IMR-90 (cell line): ENCODE measurements around the gene TCERG1L. TPM values are rescaled to one million over a fixed set of nuclear protein-coding genes. Genes with fewer than 3 reads are reported as not detected.

Experiments used
- ATAC-seq: fragments of 200-7000 bp; cut with Tn5 transposase; 2 replicates; pipeline ENCODE4 v1.9.1; 2020; ENCODE audit warnings: low read depth, mild to moderate bottlenecking, moderate library complexity
- BruUV-seq: library from RNA; stranded (reverse); fragments of 400-500 nt; replicated peaks from 2 replicates; lab custom pipeline; 2021; lab: Mats Ljungman, UMichigan
- CTCF ChIA-PET: fragments of 300-600 bp; formaldehyde crosslinking; extraction: SDS; loops from one replicate; lab custom pipeline; 2021; ENCODE audit warnings: antibody characterized with exemption; lab: Yijun Ruan, JAX
- POLR2A ChIA-PET: fragments of 300-600 bp; sonication (Branson Sonifier 250); formaldehyde crosslinking; loops from one replicate; lab custom pipeline; 2022; ENCODE audit warnings: antibody characterized with exemption; ENCODE audit not compliant: unreplicated experiment; lab: Charles Lee
- DNase-seq: peaks from one replicate; pipeline ENCODE4 v3.0.0; 2013
- H2AFZ ChIP-seq: replicated peaks from 2 replicates; pipeline ENCODE3; 2013; ENCODE audit warnings: low read length, mild to moderate bottlenecking; ENCODE audit not compliant: poor library complexity
- H2AK5ac ChIP-seq: 2 replicates; pipeline ENCODE4 v1.6.1; 2013; ENCODE audit warnings: low read depth, low read length, inconsistent platforms
- H2AK9ac ChIP-seq: replicated peaks from 2 replicates; pipeline ENCODE3; 2013; ENCODE audit warnings: mild to moderate bottlenecking, low read depth, low read length, moderate library complexity; ENCODE audit not compliant: poor library complexity
- H2BK120ac ChIP-seq: 2 replicates; pipeline ENCODE4 v1.6.1; 2013; ENCODE audit warnings: low read depth, low read length, inconsistent platforms
- H2BK15ac ChIP-seq: 3 replicates; pipeline ENCODE4 v1.6.1; 2013; ENCODE audit warnings: low read depth, low read length, inconsistent platforms
- H2BK20ac ChIP-seq: 2 replicates; pipeline ENCODE4 v1.6.1; 2013; ENCODE audit warnings: low read depth, mild to moderate bottlenecking, inconsistent platforms, low read length, moderate library complexity
- H2BK5ac ChIP-seq: 2 replicates; pipeline ENCODE4 v1.6.1; 2013; ENCODE audit warnings: mild to moderate bottlenecking, low read depth, low read length, inconsistent platforms; ENCODE audit not compliant: poor library complexity, severe bottlenecking
- H3K14ac ChIP-seq: replicated peaks from 2 replicates; pipeline ENCODE4 v1.6.1; 2013; ENCODE audit warnings: low read depth, low read length, inconsistent platforms
- H3K18ac ChIP-seq: 2 replicates; pipeline ENCODE4 v1.6.1; 2013; ENCODE audit warnings: low read depth, low read length, control low read depth
- H3K23ac ChIP-seq: 2 replicates; pipeline ENCODE4 v1.6.1; 2013; ENCODE audit warnings: low read depth, low read length, inconsistent platforms
- H3K27ac ChIP-seq: 2 replicates; pipeline ENCODE4 v1.5.1; 2013; ENCODE audit warnings: mild to moderate bottlenecking, control low read depth, low read length; ENCODE audit not compliant: insufficient read depth
- H3K27me3 ChIP-seq: 2 replicates; pipeline ENCODE4 v1.6.1; 2013; ENCODE audit warnings: low read length; ENCODE audit not compliant: control insufficient read depth, insufficient read depth
- H3K36me3 ChIP-seq: 2 replicates; pipeline ENCODE4 v1.6.1; 2013; ENCODE audit warnings: low read length, mixed read lengths; ENCODE audit not compliant: control insufficient read depth, insufficient read depth
- H3K4ac ChIP-seq: 2 replicates; pipeline ENCODE4 v1.6.1; 2013; ENCODE audit warnings: low read depth, low read length, inconsistent platforms
- H3K4me1 ChIP-seq: 2 replicates; pipeline ENCODE4 v1.6.1; 2013; ENCODE audit warnings: low read length, mixed read lengths; ENCODE audit not compliant: control insufficient read depth, insufficient read depth
- H3K4me2 ChIP-seq: 2 replicates; pipeline ENCODE4 v1.6.1; 2013; ENCODE audit warnings: low read depth, mild to moderate bottlenecking, control low read depth, low read length, moderate library complexity
- H3K4me3 ChIP-seq: 2 replicates; pipeline ENCODE4 v1.5.1; 2013; ENCODE audit warnings: low read depth, mild to moderate bottlenecking, control low read depth, low read length, moderate library complexity; ENCODE audit not compliant: insufficient read depth
- H3K56ac ChIP-seq: 2 replicates; pipeline ENCODE4 v1.6.1; 2013; ENCODE audit warnings: low read length, inconsistent platforms; ENCODE audit not compliant: insufficient read depth; ENCODE audit errors: extremely low read depth
- H3K79me1 ChIP-seq, 2 experiments: 2 replicates each; pipeline ENCODE4 v1.6.1; 2013; ENCODE audit warnings: low read length in 2 of 2, inconsistent platforms in 1 of 2, low read depth in 1 of 2
- H3K9ac ChIP-seq: 2 replicates; pipeline ENCODE4 v1.6.1; 2013; ENCODE audit warnings: low read depth, low read length, control low read depth
- H3K9me1 ChIP-seq: 2 replicates; pipeline ENCODE4 v1.6.1; 2013; ENCODE audit warnings: low read length, inconsistent platforms; ENCODE audit not compliant: insufficient read depth
- H3K9me3 ChIP-seq: 2 replicates; pipeline ENCODE4 v1.6.1; 2013; ENCODE audit warnings: low read length; ENCODE audit not compliant: control insufficient read depth, insufficient read depth
- H4K20me1 ChIP-seq: 2 replicates; pipeline ENCODE4 v1.6.1; 2013; ENCODE audit warnings: low read length, inconsistent platforms; ENCODE audit not compliant: insufficient read depth
- H4K5ac ChIP-seq: 2 replicates; pipeline ENCODE4 v1.6.1; 2013; ENCODE audit warnings: mild to moderate bottlenecking, low read depth, low read length, control low read depth
- H4K8ac ChIP-seq, 2 experiments: 2 replicates each; pipeline ENCODE4 v1.6.1; 2013; ENCODE audit warnings: low read depth in 2 of 2, low read length in 2 of 2, control low read depth in 1 of 2, inconsistent platforms in 1 of 2
- H4K91ac ChIP-seq: 2 replicates; pipeline ENCODE4 v1.6.1; 2013; ENCODE audit warnings: low read depth, low read length, inconsistent platforms; ENCODE audit not compliant: insufficient read depth
- BHLHE40 ChIP-seq: fragments of 150-350 bp; IDR thresholded peaks from 2 replicates; pipeline ENCODE4 v1.6.1; 2016; ENCODE audit warnings: mild to moderate bottlenecking, low read depth, low read length
- CEBPB ChIP-seq: IDR thresholded peaks from 2 replicates; pipeline ENCODE4 v1.6.1; 2012; ENCODE audit warnings: low read depth, low read length, improper control_type of control experiment
- CHD1 ChIP-seq: IDR thresholded peaks from 2 replicates; pipeline ENCODE4 v1.6.1; 2012; ENCODE audit warnings: low read depth, low read length, improper control_type of control experiment
- CTCF ChIP-seq: conservative IDR thresholded peaks from 2 replicates; pipeline ENCODE4 v1.5.1; 2012; ENCODE audit warnings: mild to moderate bottlenecking, low read depth, low read length, improper control_type of control experiment
- FOS ChIP-seq: fragments of 150-350 bp; IDR thresholded peaks from 2 replicates; pipeline ENCODE4 v1.6.1; 2016; ENCODE audit warnings: low read depth, low read length
- MAFK ChIP-seq: IDR thresholded peaks from 2 replicates; pipeline ENCODE4 v1.6.1; 2012; ENCODE audit warnings: low read depth, low read length, improper control_type of control experiment
- MAZ ChIP-seq: IDR thresholded peaks from 2 replicates; pipeline ENCODE4 v1.6.1; 2012; ENCODE audit warnings: low read depth, mild to moderate bottlenecking, low read length, improper control_type of control experiment, moderate library complexity, borderline replicate concordance
- MXI1 ChIP-seq: IDR thresholded peaks from 2 replicates; pipeline ENCODE4 v1.6.1; 2012; ENCODE audit warnings: low read depth, mild to moderate bottlenecking, low read length, moderate library complexity, borderline replicate concordance
- NFE2L2 ChIP-seq: fragments of 150-350 bp; IDR thresholded peaks from 2 replicates; pipeline ENCODE4 v1.6.1; 2016; ENCODE audit warnings: low read depth, mild to moderate bottlenecking, low read length
- POLR2A ChIP-seq: IDR thresholded peaks from 2 replicates; pipeline ENCODE4 v1.6.1; 2012; ENCODE audit warnings: mild to moderate bottlenecking, low read depth, low read length
- RAD21 ChIP-seq: IDR thresholded peaks from 2 replicates; pipeline ENCODE4 v1.6.1; 2012; ENCODE audit warnings: low read length, improper control_type of control experiment
- RCOR1 ChIP-seq: IDR thresholded peaks from 2 replicates; pipeline ENCODE4 v1.6.1; 2012; ENCODE audit warnings: mild to moderate bottlenecking, low read length, improper control_type of control experiment; ENCODE audit not compliant: insufficient replicate concordance
- RFX5 ChIP-seq: IDR thresholded peaks from 2 replicates; pipeline ENCODE4 v1.8.0; 2012; ENCODE audit warnings: low read depth, mild to moderate bottlenecking, low read length, moderate library complexity
- SMC3 ChIP-seq: fragments of 150-350 bp; IDR thresholded peaks from 2 replicates; pipeline ENCODE4 v1.6.1; 2016; ENCODE audit warnings: low read depth, mild to moderate bottlenecking, antibody characterized with exemption, low read length, moderate library complexity
- WGBS, 2 experiments: methylation state at CpG; one replicate each; pipeline versions ENCODE4 v1.1.5 to v1.1.7; 2013; ENCODE audit warnings: missing lambda C conversion rate in 2 of 2; ENCODE audit not compliant: insufficient read length in 1 of 2; ENCODE audit errors: extremely low coverage in 2 of 2; 5-methylcytosine and 5-hydroxymethylcytosine counted together
- dilution Hi-C: fragments of 300-500 bp; cut with HindIII; formaldehyde crosslinking; loops from one replicate; pipeline ENCODE4 v1.14.3; 2018; ENCODE audit warnings: low sequenced_read_pairs; ENCODE audit not compliant: unreplicated experiment
- in situ Hi-C: fragments of 300-500 bp; cut with MboI; formaldehyde crosslinking; loops from 3 replicates; pipeline ENCODE4 v1.14.3; 2019; ENCODE audit warnings: low sequenced_read_pairs, inconsistent platforms, mixed read lengths
- intact Hi-C: fragments of 100-400 bp; cut with micrococcal nuclease; formaldehyde crosslinking; loops from 2 replicates; pipeline ENCODE4 v1.10.0; 2022
- polyA plus RNA-seq, 3 experiments: library from polyadenylated mRNA; depleted of rRNA; stranded (reverse); fragments of >200 nt; gene quantifications; 2 replicates each; pipeline ENCODE4 v1.2.3, GENCODE V29; 2012; ENCODE audit warnings: low replicate concordance in 1 of 3
- total RNA-seq: library from RNA; depleted of rRNA; stranded (reverse); fragments of >200 nt; gene quantifications from 2 replicates; pipeline ENCODE4 v1.2.3, GENCODE V29; 2012
- TF ChIP-seq, protein P1 (sequence below): fragments of 150-350 bp; IDR thresholded peaks from 2 replicates; pipeline ENCODE4 v1.6.1; 2016; ENCODE audit warnings: low read depth, mild to moderate bottlenecking, low read length, moderate library complexity, borderline replicate concordance

Gene TCERG1L
- total and polyA plus RNA-seq, 2 of the 4 experiments (the other 2 are of a cell fraction) = not detected

DNA sequence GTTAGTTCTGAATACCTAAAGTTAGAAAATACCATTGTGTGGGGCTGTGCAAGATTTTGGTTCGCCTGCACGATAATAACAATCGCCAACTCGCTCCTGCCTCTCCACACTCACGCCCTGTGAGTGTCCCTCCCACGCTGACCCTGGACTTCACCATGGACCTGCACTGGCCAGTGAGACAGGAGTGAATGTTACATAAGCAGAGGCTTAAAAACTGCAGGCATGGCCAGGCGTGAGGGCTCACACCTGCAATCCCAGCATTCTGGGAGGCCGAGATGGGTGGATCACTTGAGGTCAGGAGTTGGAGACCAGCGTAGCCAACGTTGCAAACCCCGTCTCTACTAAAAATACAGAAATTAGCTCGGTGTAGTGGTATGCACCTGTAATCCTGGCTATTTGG is 68.4 kb downstream of the TCERG1L start:
- no peak overlapping the region for H3K56ac ChIP-seq
- H3K79me1 ChIP-seq = no peaks in the 10 kb centered on the region
- 63% methylated on average over 6 of the region's 12 CpGs; no CpG with 5 or more reads in 1 of the 2 experiments for WGBS, 2 experiments
- TF ChIP-seq NFE2L2 = no peak
- TF ChIP-seq SMC3 = no peak
- TF ChIP-seq CEBPB = no peak
- TF ChIP-seq FOS = no peak
- TF ChIP-seq CHD1 = no peak
- TF ChIP-seq MAZ = no peak
- no peak for TF ChIP-seq POLR2A
- TF ChIP-seq RCOR1 = no peak
- no peak for TF ChIP-seq MXI1
- TF ChIP-seq CTCF = no peak
- TF ChIP-seq, protein P1, sequence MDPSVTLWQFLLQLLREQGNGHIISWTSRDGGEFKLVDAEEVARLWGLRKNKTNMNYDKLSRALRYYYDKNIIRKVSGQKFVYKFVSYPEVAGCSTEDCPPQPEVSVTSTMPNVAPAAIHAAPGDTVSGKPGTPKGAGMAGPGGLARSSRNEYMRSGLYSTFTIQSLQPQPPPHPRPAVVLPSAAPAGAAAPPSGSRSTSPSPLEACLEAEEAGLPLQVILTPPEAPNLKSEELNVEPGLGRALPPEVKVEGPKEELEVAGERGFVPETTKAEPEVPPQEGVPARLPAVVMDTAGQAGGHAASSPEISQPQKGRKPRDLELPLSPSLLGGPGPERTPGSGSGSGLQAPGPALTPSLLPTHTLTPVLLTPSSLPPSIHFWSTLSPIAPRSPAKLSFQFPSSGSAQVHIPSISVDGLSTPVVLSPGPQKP = no peak
- TF ChIP-seq BHLHE40 = no peak
- no peak for TF ChIP-seq MAFK
- no peak for TF ChIP-seq RFX5
- no peak for TF ChIP-seq RAD21
- in situ Hi-C loops = no loop called here
- H3K18ac ChIP-seq = no peak overlapping the region
- no peak overlapping the region for H3K23ac ChIP-seq
- H2BK120ac ChIP-seq = no peak overlapping the region
- no peak overlapping the region for H3K4ac ChIP-seq
- H3K9me1 ChIP-seq = no peaks in the 10 kb centered on the region
- H3K4me3 ChIP-seq = no peak overlapping the region
- H2AK5ac ChIP-seq = no peak overlapping the region
- H3K4me2 ChIP-seq = no peak overlapping the region
- H2BK5ac ChIP-seq = no peak overlapping the region
- no peak overlapping the region for H2AK9ac ChIP-seq
- H4K91ac ChIP-seq = no peak overlapping the region
- H3K9me3 ChIP-seq = peaks cover 61% of the 10 kb centered on the region
- intact Hi-C loops = no loop called here
- H2AFZ ChIP-seq = no peak overlapping the region
- dilution Hi-C loops = no loop called here
- no peak overlapping the region for H3K27ac ChIP-seq
- no peak overlapping the region for H4K5ac ChIP-seq
- DNase-seq = no peak
- no peak overlapping the region for H4K8ac ChIP-seq
- POLR2A ChIA-PET = no interaction called here
- H3K36me3 ChIP-seq = no peaks in the 10 kb centered on the region
- H3K14ac ChIP-seq = no peak overlapping the region
- BruUV-seq = no TSS peak
- CTCF ChIA-PET = no interaction called here
- no peak overlapping the region for H3K9ac ChIP-seq
- H3K27me3 ChIP-seq = no peaks in the 10 kb centered on the region
- H2BK15ac ChIP-seq = no peak overlapping the region
- H2BK20ac ChIP-seq = no peak overlapping the region
- no peak for ATAC-seq
- H3K4me1 ChIP-seq = no peaks in the 10 kb centered on the region
- H4K20me1 ChIP-seq = no peaks in the 10 kb centered on the region
